GM12878 (cell line): ENCODE data around the gene EXOSC10. TPM values are rescaled to one million over a fixed set of nuclear protein-coding genes. Genes with fewer than 3 reads are reported as not detected.
A peak's percentile ranks its signal among the peaks of the same experiment; 100 is the strongest.

Experiments used
- ATAC-seq: fragments of 200-7000 bp; cut with Tn5 transposase; 3 replicates; pipeline ENCODE4 v1.9.1; 2020; ENCODE audit warnings: mild to moderate bottlenecking, moderate library complexity
- BruUV-seq: library from RNA; stranded (reverse); fragments of 400-500 nt; replicated peaks from 2 replicates; lab custom pipeline; 2021; lab: Mats Ljungman, UMichigan
- CTCF ChIA-PET: fragments of 300-600 bp; sonication (Branson Sonifier 250); formaldehyde crosslinking; extraction: SDS; loops from one replicate; lab custom pipeline; 2021; ENCODE audit warnings: inconsistent platforms; lab: Yijun Ruan, JAX
- POLR2A ChIA-PET: fragments of 350-600 bp; formaldehyde crosslinking; extraction: SDS; loops from one replicate; lab custom pipeline; 2021; ENCODE audit warnings: inconsistent platforms; lab: Charles Lee
- RAD21 ChIA-PET: fragments of 300-600 bp; sonication (Branson Sonifier 250); formaldehyde crosslinking; loops from one replicate; lab custom pipeline; 2023; ENCODE audit warnings: antibody characterized with exemption; ENCODE audit not compliant: unreplicated experiment; lab: Charles Lee
- SMC1A ChIA-PET: fragments of 300-600 bp; sonication (Branson Sonifier 250); formaldehyde crosslinking; loops from one replicate; lab custom pipeline; 2023; ENCODE audit not compliant: unreplicated experiment, uncharacterized antibody; lab: Charles Lee
- DNase-seq: peaks from one replicate; pipeline ENCODE4 v3.0.0-alpha.2; 2011; ENCODE audit warnings: low read depth, low spot score
- FAIRE-seq: peaks from 3 replicates; lab custom pipeline; 2011; peaks lifted over from hg19 to GRCh38; lab: Jason Lieb, UNC
- H2AFZ ChIP-seq: 2 replicates; pipeline ENCODE4 v1.6.0; 2011; ENCODE audit warnings: low read depth, low read length, control low read depth; ENCODE audit not compliant: control insufficient read depth
- H3K27ac ChIP-seq: 2 replicates; pipeline ENCODE4 v1.5.1; 2011; ENCODE audit warnings: control low read depth; ENCODE audit not compliant: control insufficient read depth, insufficient read depth
- H3K27me3 ChIP-seq, 2 experiments: replicated peaks in 1 of 2; 2 replicates each; pipeline versions ENCODE4 v1.6.0 to v1.6.1; 2011; ENCODE audit warnings: low read length in 1 of 2; ENCODE audit not compliant: control insufficient read depth in 2 of 2, insufficient read depth in 2 of 2
- H3K36me3 ChIP-seq, 2 experiments: 2 replicates each; pipeline ENCODE4 v1.5.1; 2011; ENCODE audit warnings: low read length in 1 of 2; ENCODE audit not compliant: control insufficient read depth in 2 of 2, insufficient read depth in 2 of 2
- H3K4me1 ChIP-seq: 2 replicates; pipeline ENCODE4 v1.6.1; 2011; ENCODE audit warnings: mild to moderate bottlenecking, low read length, moderate library complexity, mixed read lengths; ENCODE audit not compliant: control insufficient read depth, insufficient read depth
- H3K4me2 ChIP-seq: 2 replicates; pipeline ENCODE4 v1.6.0; 2011; ENCODE audit warnings: control low read depth; ENCODE audit not compliant: control insufficient read depth, insufficient read depth
- H3K4me3 ChIP-seq: fragments of 200-600 bp; sonication (generic); 2 replicates; pipeline ENCODE4 v1.5.1; 2016
- H3K79me2 ChIP-seq: 2 replicates; pipeline ENCODE4 v1.6.0; 2011; ENCODE audit warnings: low read length; ENCODE audit not compliant: control insufficient read depth, insufficient read depth
- H3K9ac ChIP-seq: 2 replicates; pipeline ENCODE4 v1.8.0; 2011; ENCODE audit warnings: low read length, control low read depth, mixed read lengths; ENCODE audit not compliant: control insufficient read depth, insufficient read depth
- H3K9me3 ChIP-seq: replicated peaks from 3 replicates; pipeline ENCODE4 v1.5.1; 2011; ENCODE audit warnings: mild to moderate bottlenecking, low read length; ENCODE audit not compliant: control insufficient read depth, insufficient read depth
- H4K20me1 ChIP-seq: 2 replicates; pipeline ENCODE4 v1.6.0; 2011; ENCODE audit not compliant: control insufficient read depth, insufficient read depth
- ETV6 ChIP-seq, 2 experiments: fragments of 450-650 bp in 1 of 2; IDR thresholded peaks in 1 of 2; conservative IDR thresholded peaks in 1 of 2; 2 replicates each; pipeline ENCODE4 v1.6.1; 2014; ENCODE audit warnings: antibody characterized with exemption in 1 of 2, borderline replicate concordance in 1 of 2, low read depth in 1 of 2, mild to moderate bottlenecking in 1 of 2, moderate library complexity in 1 of 2
- HSF1 ChIP-seq: fragments of 150-350 bp; IDR thresholded peaks from 2 replicates; pipeline ENCODE4 v1.6.1; 2014; ENCODE audit warnings: mild to moderate bottlenecking, low read depth, low read length
- NFYA ChIP-seq: IDR thresholded peaks from 2 replicates; pipeline ENCODE4 v1.6.1; 2011; ENCODE audit warnings: low read depth, mild to moderate bottlenecking, low read length, improper control_type of control experiment, borderline replicate concordance
- PML ChIP-seq: IDR thresholded peaks from 2 replicates; pipeline ENCODE4 v1.6.1; 2012; ENCODE audit warnings: low read length, inconsistent platforms
- POLR2A ChIP-seq: IDR thresholded peaks from 2 replicates; pipeline ENCODE4 v1.6.1; 2011; ENCODE audit warnings: low read depth, mild to moderate bottlenecking, low read length
- POLR2AphosphoS5 ChIP-seq: IDR thresholded peaks from 2 replicates; pipeline ENCODE4 v1.6.1; 2011; ENCODE audit warnings: mild to moderate bottlenecking, low read length, inconsistent platforms
- SIX5 ChIP-seq: IDR thresholded peaks from 2 replicates; pipeline ENCODE4 v1.6.1; 2011; ENCODE audit warnings: mild to moderate bottlenecking, low read depth, low read length, moderate library complexity; ENCODE audit not compliant: severe bottlenecking
- SUPT20H ChIP-seq: IDR thresholded peaks from 2 replicates; pipeline ENCODE4 v1.6.1; 2011; ENCODE audit warnings: low read depth, mild to moderate bottlenecking, low read length, moderate library complexity, borderline replicate concordance; ENCODE audit not compliant: control insufficient read depth
- ZNF207 ChIP-seq: fragments of 450-650 bp; IDR thresholded peaks from 2 replicates; pipeline ENCODE4 v1.6.1; 2014; ENCODE audit warnings: antibody characterized with exemption, mild to moderate bottlenecking, borderline replicate concordance
- WGBS: methylation state at CpG from one replicate; pipeline ENCODE4 v1.1.6; 2016; ENCODE audit warnings: low lambda C conversion rate; ENCODE audit not compliant: insufficient replicate concordance, insufficient coverage; ENCODE audit errors: missing lambda C conversion rate; 5-methylcytosine and 5-hydroxymethylcytosine counted together
- in situ Hi-C: fragments of 300-500 bp; cut with MboI; formaldehyde crosslinking; loops from 9 replicates; pipeline ENCODE4 v1.14.3; 2018; ENCODE audit warnings: mixed read lengths
- intact Hi-C: fragments of 100-400 bp; cut with micrococcal nuclease; formaldehyde crosslinking; loops from one replicate; pipeline ENCODE4 v1.14.2; 2022; ENCODE audit not compliant: unreplicated experiment
- polyA plus RNA-seq, 11 experiments: library from polyadenylated mRNA; depleted of rRNA in 4 of 11; unstranded in 6 of 11; stranded (reverse) in 5 of 11; fragments of >200 nt; fragmentation: Nextera tagmentation in 4 of 11; fragmentation: Illumina TruSeq in 1 of 11; extraction: Ambion mirVana in 4 of 11; extraction: Trizol in 1 of 11; gene quantifications; 1 replicate in 1 of 11; 2 replicates in 10 of 11; pipeline versions ENCODE4 v1.2.1 to v1.2.3, GENCODE V29; 2011 to 2016; ENCODE audit warnings: inconsistent platforms in 2 of 11, missing spikeins in 2 of 11, low read depth in 1 of 11
- total RNA-seq, 4 experiments: library from RNA; depleted of rRNA in 3 of 4; stranded (reverse); fragments of >200 nt in 3 of 4; fragmentation: Illumina TruSeq in 1 of 4; extraction: Trizol in 1 of 4; gene quantifications; 2 replicates each; pipeline versions ENCODE4 v1.2.1 to v1.2.3, GENCODE V29; 2013 to 2021
- TF ChIP-seq, protein P1 (sequence below): fragments of 450-650 bp; IDR thresholded peaks from 2 replicates; pipeline ENCODE4 v1.6.1; 2016; ENCODE audit warnings: mild to moderate bottlenecking
- TF ChIP-seq, protein P2 (sequence below): fragments of 450-650 bp; IDR thresholded peaks from 2 replicates; pipeline ENCODE4 v1.6.1; 2014; ENCODE audit warnings: mild to moderate bottlenecking

Gene EXOSC10
- total and polyA plus RNA-seq, 10 of the 15 experiments (the other 5 are each of a cell fraction or from before 2014, with no cell fraction given): 16.2 to 86.5 (median 66.4) TPM

GRCh38 chr1:11026903-11027302 lies 72.8 kb downstream of the EXOSC10 start:
- TF ChIP-seq POLR2AphosphoS5: peak; percentile 76
- 0 out of 2 replicates have a peak, but pooled peaks have one; percentile 32 for TF ChIP-seq POLR2A
- no peak for TF ChIP-seq PML
- no peak for TF ChIP-seq ETV6 (conservative IDR thresholded peaks at IDR 0.05 in 1 of 2, IDR thresholded peaks at IDR 0.05 in 1 of 2; ENCODE audit: borderline replicate concordance in 1 of 2, low read depth in 1 of 2)
- CTCF ChIA-PET: interaction anchor here (0.6 to 1.4 kb wide), 2 partner anchors 10 to 783 kb away, joined by 3 to 8 read pairs; no protein-coding TSS in a partner anchor
- FAIRE-seq (no peak), ATAC-seq (no peak), DNase-seq (no peak)
- H3K27me3 ChIP-seq: no peaks in the 10 kb centered on the region
- no peak overlapping the region for H3K4me3 ChIP-seq
- H4K20me1 ChIP-seq: peaks cover 2% of the 10 kb centered on the region; the same call in 1 of the 2 replicates
- RAD21 ChIA-PET: interaction anchor here (1.2 kb wide), 1 partner anchor 10 kb away, joined by 7 read pairs; no protein-coding TSS in a partner anchor
- BruUV-seq: no TSS peak
- WGBS: 95% methylated on average over 5 of the region's 5 CpGs
- H3K9me3 ChIP-seq: no peaks in the 10 kb centered on the region
- no peaks in the 10 kb centered on the region for H3K4me1 ChIP-seq
- H3K27ac ChIP-seq: no peak overlapping the region
- no peak overlapping the region for H3K4me2 ChIP-seq
- SMC1A ChIA-PET: interaction anchor here (1.5 kb wide), 1 partner anchor 11 kb away, joined by 5 read pairs; no protein-coding TSS in a partner anchor
- no peak overlapping the region for H2AFZ ChIP-seq
- POLR2A ChIA-PET: interaction anchor here (1.5 kb wide), 1 partner anchor 11 kb away, joined by 3 read pairs; no protein-coding TSS in a partner anchor
- peaks cover 3 to 37% of the 10 kb centered on the region in 2 experiments for H3K36me3 ChIP-seq
- H3K79me2 ChIP-seq: no peaks in the 10 kb centered on the region; the same call in 1 of the 2 replicates
- H3K9ac ChIP-seq: no peak overlapping the region
- intact Hi-C loops (no loop called here), in situ Hi-C loops (no loop called here)

GRCh38 chr1:11026052-11026451 lies 73.6 kb downstream of the EXOSC10 start:
- FAIRE-seq: no peak
- no peak for ATAC-seq
- H3K27ac ChIP-seq: no peak overlapping the region
- no peak overlapping the region for H3K9ac ChIP-seq
- no peaks in the 10 kb centered on the region for H3K4me1 ChIP-seq
- 46% methylated on average over 1 of the region's 1 CpG for WGBS
- SMC1A ChIA-PET: no interaction called here
- no peaks in the 10 kb centered on the region; the same call in 1 of the 2 replicates for H3K79me2 ChIP-seq
- H2AFZ ChIP-seq: no peak overlapping the region
- POLR2A ChIA-PET: no interaction called here
- intact Hi-C loops: no loop called here
- no peak for DNase-seq
- in situ Hi-C loops: no loop called here
- no peaks in the 10 kb centered on the region for H3K9me3 ChIP-seq
- H3K4me2 ChIP-seq: no peak overlapping the region
- peaks cover 6 to 45% of the 10 kb centered on the region in 2 experiments for H3K36me3 ChIP-seq
- no peaks in the 10 kb centered on the region for H3K27me3 ChIP-seq
- no TSS peak for BruUV-seq
- peaks cover 2% of the 10 kb centered on the region; the same call in 1 of the 2 replicates for H4K20me1 ChIP-seq
- CTCF ChIA-PET: interaction anchor here (2.3 kb wide), 1 partner anchor 12 kb away, joined by 11 read pairs; no protein-coding TSS in a partner anchor
- no peak overlapping the region for H3K4me3 ChIP-seq
- RAD21 ChIA-PET: interaction anchor here (0.6 kb wide), 1 partner anchor 555 kb away, joined by 4 read pairs; no protein-coding TSS in a partner anchor
- TF ChIP-seq, protein P1, sequence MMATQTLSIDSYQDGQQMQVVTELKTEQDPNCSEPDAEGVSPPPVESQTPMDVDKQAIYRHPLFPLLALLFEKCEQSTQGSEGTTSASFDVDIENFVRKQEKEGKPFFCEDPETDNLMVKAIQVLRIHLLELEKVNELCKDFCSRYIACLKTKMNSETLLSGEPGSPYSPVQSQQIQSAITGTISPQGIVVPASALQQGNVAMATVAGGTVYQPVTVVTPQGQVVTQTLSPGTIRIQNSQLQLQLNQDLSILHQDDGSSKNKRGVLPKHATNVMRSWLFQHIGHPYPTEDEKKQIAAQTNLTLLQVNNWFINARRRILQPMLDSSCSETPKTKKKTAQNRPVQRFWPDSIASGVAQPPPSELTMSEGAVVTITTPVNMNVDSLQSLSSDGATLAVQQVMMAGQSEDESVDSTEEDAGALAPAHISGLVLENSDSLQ: no peak
- no peak for TF ChIP-seq NFYA
- TF ChIP-seq POLR2A: no peak
- TF ChIP-seq SUPT20H: no peak
- TF ChIP-seq, protein P2, sequence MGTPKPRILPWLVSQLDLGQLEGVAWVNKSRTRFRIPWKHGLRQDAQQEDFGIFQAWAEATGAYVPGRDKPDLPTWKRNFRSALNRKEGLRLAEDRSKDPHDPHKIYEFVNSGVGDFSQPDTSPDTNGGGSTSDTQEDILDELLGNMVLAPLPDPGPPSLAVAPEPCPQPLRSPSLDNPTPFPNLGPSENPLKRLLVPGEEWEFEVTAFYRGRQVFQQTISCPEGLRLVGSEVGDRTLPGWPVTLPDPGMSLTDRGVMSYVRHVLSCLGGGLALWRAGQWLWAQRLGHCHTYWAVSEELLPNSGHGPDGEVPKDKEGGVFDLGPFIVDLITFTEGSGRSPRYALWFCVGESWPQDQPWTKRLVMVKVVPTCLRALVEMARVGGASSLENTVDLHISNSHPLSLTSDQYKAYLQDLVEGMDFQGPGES: no peak
- no peak for TF ChIP-seq ZNF207
- no peak for TF ChIP-seq SIX5
- no peak for TF ChIP-seq HSF1
